ENCODE measurements around the gene VASN.

VASN gene

DNA sequence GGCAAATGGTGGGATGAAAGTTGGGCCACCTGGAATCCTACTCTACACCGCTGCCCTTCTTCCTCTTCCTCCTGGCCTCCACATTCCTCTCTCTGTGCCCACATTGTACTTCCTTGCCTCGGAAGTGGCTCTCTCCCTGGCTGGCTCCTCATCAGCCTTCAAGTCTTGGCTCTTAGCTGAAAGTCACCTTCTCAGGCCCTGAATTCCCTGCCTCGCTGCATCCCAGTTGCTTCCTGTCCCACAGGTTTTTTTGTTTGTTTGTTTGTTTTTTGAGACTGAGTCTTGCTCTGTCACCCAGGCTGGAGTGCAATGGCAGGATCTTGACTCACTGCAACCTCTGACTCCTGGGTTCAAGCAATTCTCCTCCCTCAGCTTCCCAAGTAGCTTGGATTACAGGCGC is 18.0 kb upstream of the VASN start:
- Histone ChIP-seq H3F3A (ENCODE audit: insufficient read depth, low read length) (no peaks in the 10 kb centered on the region), H3K9me2 (ENCODE audit: low read depth, low read length) (no peaks in the 10 kb centered on the region), H2AFZ (ENCODE audit: low read length) (no peak overlapping the region), H3K9ac (ENCODE audit: low read length) (no peak overlapping the region), H3K4me3 (ENCODE audit: low read depth, low read length, poor library complexity, severe bottlenecking) (no peak overlapping the region), H4K20me1 (ENCODE audit: insufficient read depth, low read length) (no peaks in the 10 kb centered on the region), H3K27me3 (ENCODE audit: insufficient read depth, low read length) (no peaks in the 10 kb centered on the region), H3K79me2 (ENCODE audit: insufficient read depth, low read length) (peaks cover 17% of the 10 kb centered on the region), H3K9me3 (ENCODE audit: low read length) (no peaks in the 10 kb centered on the region), H3K4me1 (ENCODE audit: insufficient read depth, low read length, severe bottlenecking) (peaks cover 18% of the 10 kb centered on the region), H3K27ac (ENCODE audit: low read depth, low read length, poor library complexity, severe bottlenecking) (no peak overlapping the region), H3K36me3 (ENCODE audit: insufficient read depth, low read length) (peaks cover 17% of the 10 kb centered on the region; the same call in 1 of the 2 replicates), H3K4me2 (ENCODE audit: low read length) (no peak overlapping the region)
- TF ChIP-seq, protein P1, sequence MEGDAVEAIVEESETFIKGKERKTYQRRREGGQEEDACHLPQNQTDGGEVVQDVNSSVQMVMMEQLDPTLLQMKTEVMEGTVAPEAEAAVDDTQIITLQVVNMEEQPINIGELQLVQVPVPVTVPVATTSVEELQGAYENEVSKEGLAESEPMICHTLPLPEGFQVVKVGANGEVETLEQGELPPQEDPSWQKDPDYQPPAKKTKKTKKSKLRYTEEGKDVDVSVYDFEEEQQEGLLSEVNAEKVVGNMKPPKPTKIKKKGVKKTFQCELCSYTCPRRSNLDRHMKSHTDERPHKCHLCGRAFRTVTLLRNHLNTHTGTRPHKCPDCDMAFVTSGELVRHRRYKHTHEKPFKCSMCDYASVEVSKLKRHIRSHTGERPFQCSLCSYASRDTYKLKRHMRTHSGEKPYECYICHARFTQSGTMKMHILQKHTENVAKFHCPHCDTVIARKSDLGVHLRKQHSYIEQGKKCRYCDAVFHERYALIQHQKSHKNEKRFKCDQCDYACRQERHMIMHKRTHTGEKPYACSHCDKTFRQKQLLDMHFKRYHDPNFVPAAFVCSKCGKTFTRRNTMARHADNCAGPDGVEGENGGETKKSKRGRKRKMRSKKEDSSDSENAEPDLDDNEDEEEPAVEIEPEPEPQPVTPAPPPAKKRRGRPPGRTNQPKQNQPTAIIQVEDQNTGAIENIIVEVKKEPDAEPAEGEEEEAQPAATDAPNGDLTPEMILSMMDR (IDR thresholded peaks at IDR 0.05; ENCODE audit: low read length): no peak
- TF ChIP-seq EZH2 (IDR thresholded peaks at IDR 0.05; ENCODE audit: borderline replicate concordance, low read length): no peak

DNA sequence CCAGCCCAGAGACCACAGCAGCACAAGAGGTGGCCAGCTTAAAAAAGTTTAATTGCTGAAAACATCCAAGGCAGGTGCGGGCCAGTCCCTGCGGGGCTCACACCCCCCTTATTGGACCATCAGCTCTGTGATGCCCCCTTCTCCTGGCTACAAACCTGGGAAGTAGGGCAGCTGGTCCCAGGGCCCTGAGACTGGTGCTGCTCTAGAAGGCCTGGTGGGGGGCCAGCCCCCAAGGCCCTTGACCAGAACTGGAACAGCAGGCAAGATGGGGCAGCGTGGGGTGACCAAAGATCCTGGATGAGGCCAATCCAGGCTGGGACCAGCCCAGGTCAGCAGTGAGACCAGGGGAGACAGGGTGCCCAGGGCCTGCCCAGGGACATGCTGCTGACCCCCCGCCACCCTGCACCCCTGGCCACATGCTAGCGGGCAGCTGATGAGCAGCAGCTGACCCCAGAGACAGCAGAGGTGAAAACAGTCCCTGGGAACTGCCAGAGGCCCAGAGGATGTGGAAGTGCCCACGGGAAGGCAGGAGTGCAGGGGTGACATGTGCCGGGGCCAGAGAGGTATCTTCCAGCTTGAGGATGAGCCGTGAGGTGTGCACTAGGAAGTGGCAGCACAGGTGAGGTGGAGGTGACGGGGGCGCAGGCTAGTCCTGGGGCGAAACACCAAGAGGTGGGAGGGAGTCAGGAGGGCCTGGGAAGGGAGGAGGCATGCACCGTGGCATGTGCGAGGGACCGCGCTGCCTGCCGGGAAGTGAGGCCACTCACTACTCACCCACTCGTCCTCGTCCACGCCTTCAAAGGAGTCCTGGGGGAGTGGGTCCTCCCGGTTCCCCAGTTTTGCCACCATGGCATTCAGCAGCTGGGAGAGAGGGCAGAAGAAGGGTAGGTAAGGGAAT is 16.9 kb upstream of the VASN start:
- Histone ChIP-seq H3K9me2 (ENCODE audit: low read depth, low read length) (no peaks in the 10 kb centered on the region), H3K79me2 (ENCODE audit: insufficient read depth, low read length) (peaks cover 10% of the 10 kb centered on the region), H3F3A (ENCODE audit: insufficient read depth, low read length) (no peaks in the 10 kb centered on the region), H2AFZ (ENCODE audit: low read length) (no peak overlapping the region), H3K9ac (ENCODE audit: low read length) (no peak overlapping the region), H3K4me1 (ENCODE audit: insufficient read depth, low read length, severe bottlenecking) (peaks cover 12% of the 10 kb centered on the region), H3K27ac (ENCODE audit: low read depth, low read length, poor library complexity, severe bottlenecking) (no peak overlapping the region), H4K20me1 (ENCODE audit: insufficient read depth, low read length) (no peaks in the 10 kb centered on the region), H3K4me2 (ENCODE audit: low read length) (no peak overlapping the region), H3K9me3 (ENCODE audit: low read length) (no peaks in the 10 kb centered on the region), H3K4me3 (ENCODE audit: low read depth, low read length, poor library complexity, severe bottlenecking) (no peak overlapping the region), H3K27me3 (ENCODE audit: insufficient read depth, low read length) (no peaks in the 10 kb centered on the region), H3K36me3 (ENCODE audit: insufficient read depth, low read length) (peaks cover 15% of the 10 kb centered on the region; the same call in 1 of the 2 replicates)
- TF ChIP-seq, protein P1 (IDR thresholded peaks at IDR 0.05; ENCODE audit: low read length): no peak
- TF ChIP-seq EZH2 (IDR thresholded peaks at IDR 0.05; ENCODE audit: borderline replicate concordance, low read length): no peak

DNA sequence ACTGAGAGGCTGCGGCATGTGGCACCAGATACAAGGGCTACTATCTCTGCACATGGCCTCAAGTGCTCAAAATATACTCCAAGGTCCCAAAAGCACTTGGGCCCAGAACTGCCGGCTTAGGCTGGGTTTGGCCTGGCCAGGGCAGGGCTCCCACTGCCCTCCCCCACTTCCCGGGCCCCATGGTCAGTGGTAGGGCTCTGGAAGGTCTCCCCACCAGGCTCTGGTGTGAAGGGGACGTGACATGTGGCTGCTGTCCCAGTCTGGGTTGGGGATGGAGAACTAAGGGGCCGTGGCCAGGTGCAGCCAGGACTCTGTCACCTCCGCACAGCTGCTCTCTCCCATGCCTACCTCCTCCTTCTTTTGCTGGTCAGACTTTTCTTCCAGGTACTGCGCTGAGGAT is 14.8 kb upstream of the VASN start:
- no peak overlapping the region for H3K4me2 ChIP-seq (ENCODE audit: low read length)
- H3F3A ChIP-seq (ENCODE audit: insufficient read depth, low read length): no peaks in the 10 kb centered on the region
- no peaks in the 10 kb centered on the region for H3K9me2 ChIP-seq (ENCODE audit: low read depth, low read length)
- H3K4me3 ChIP-seq (ENCODE audit: low read depth, low read length, poor library complexity, severe bottlenecking): no peak overlapping the region
- no peak overlapping the region for H3K9ac ChIP-seq (ENCODE audit: low read length)
- H3K27ac ChIP-seq (ENCODE audit: low read depth, low read length, poor library complexity, severe bottlenecking): no peak overlapping the region
- H3K4me1 ChIP-seq (ENCODE audit: insufficient read depth, low read length, severe bottlenecking): peaks cover 3% of the 10 kb centered on the region
- H3K36me3 ChIP-seq (ENCODE audit: insufficient read depth, low read length): peaks cover 21% of the 10 kb centered on the region; the same call in 1 of the 2 replicates
- H3K9me3 ChIP-seq (ENCODE audit: low read length): no peaks in the 10 kb centered on the region
- H3K27me3 ChIP-seq (ENCODE audit: insufficient read depth, low read length): no peaks in the 10 kb centered on the region
- TF ChIP-seq, protein P1 (IDR thresholded peaks at IDR 0.05; ENCODE audit: low read length): no peak
- no peak for TF ChIP-seq EZH2 (IDR thresholded peaks at IDR 0.05; ENCODE audit: borderline replicate concordance, low read length)
- no peaks in the 10 kb centered on the region for H3K79me2 ChIP-seq (ENCODE audit: insufficient read depth, low read length)
- H2AFZ ChIP-seq (ENCODE audit: low read length): no peak overlapping the region
- H4K20me1 ChIP-seq (ENCODE audit: insufficient read depth, low read length): no peaks in the 10 kb centered on the region
